ENCODE measurements around the gene RAD51. TPM values are rescaled to one million over a fixed set of nuclear protein-coding genes. Genes with fewer than 3 reads are reported as not detected.

The RAD51 gene
- total and polyA plus RNA-seq, 2 of the 8 experiments (the other 6 are each of a cell fraction or from before 2014, with no cell fraction given): 32.2 to 42.4 TPM

DNA sequence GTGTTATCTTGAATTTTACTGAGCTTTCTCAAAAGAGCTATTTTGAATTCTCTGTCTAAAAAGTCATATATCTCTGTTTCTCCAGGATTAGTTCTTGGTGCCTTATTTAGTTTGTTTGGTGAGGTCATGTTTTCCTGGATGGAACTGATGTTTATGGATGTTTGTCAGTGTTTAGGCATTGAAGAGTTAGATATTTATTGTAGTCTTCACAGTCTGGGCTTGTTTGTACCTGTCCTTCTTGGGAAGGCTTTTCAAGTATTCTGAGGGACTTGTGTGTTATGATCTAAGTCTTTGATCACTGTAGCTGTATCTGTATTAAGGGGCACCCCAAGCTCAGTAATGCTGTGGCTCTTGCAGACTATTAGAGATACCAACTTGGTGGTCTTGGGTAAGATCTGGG is 10.6 kb upstream of the RAD51 start:
- no peaks in the 10 kb centered on the region for H3K4me1 ChIP-seq (replicated peaks in 1 of 4; ENCODE audit: control insufficient read depth in 3 of 4, insufficient read depth in 4 of 4, low read length in 3 of 4)
- no peaks in the 10 kb centered on the region for H3K23me2 ChIP-seq (ENCODE audit: low read depth, low read length)
- no peak overlapping the region for H3K4me2 ChIP-seq (ENCODE audit: insufficient read depth in 1 of 2, low read depth in 2 of 2, low read length in 2 of 2)
- TF ChIP-seq BACH1 (IDR thresholded peaks at IDR 0.05; ENCODE audit: low read length) (no peak), FOSL1 (IDR thresholded peaks at IDR 0.05; ENCODE audit: insufficient read depth, low read depth, low read length) (no peak), ZNF274 (IDR thresholded peaks at IDR 0.05; ENCODE audit: borderline replicate concordance, extremely low read depth, low read length) (no peak), SP1 (IDR thresholded peaks at IDR 0.05; ENCODE audit: low read depth, low read length) (no peak), SIRT6 (IDR thresholded peaks at IDR 0.05; ENCODE audit: low read length) (no peak), RNF2 (IDR thresholded peaks at IDR 0.05; ENCODE audit: borderline replicate concordance, low read depth, low read length, missing control alignments, poor library complexity, severe bottlenecking) (no peak), RBBP5 (IDR thresholded peaks at IDR 0.05; ENCODE audit: borderline replicate concordance, low read depth, low read length) (no peak), YY1 (IDR thresholded peaks at IDR 0.05; ENCODE audit: low read depth, low read length) (no peak), TAF7 (optimal IDR thresholded peaks at IDR 0.05; ENCODE audit: borderline replicate concordance, low read depth, low read length) (no peak), EP300 (IDR thresholded peaks at IDR 0.05; ENCODE audit: borderline replicate concordance in 1 of 2, low read depth in 2 of 2, low read length in 2 of 2) (no peak)
- H4K8ac ChIP-seq (ENCODE audit: extremely low read depth, insufficient read depth, low read length): no peak overlapping the region
- H3K9me3 ChIP-seq (ENCODE audit: insufficient read depth in 2 of 2, low read depth in 1 of 2, low read length in 1 of 2): peaks cover 0 to 6% of the 10 kb centered on the region in 2 experiments; a peak in 3 of 4 replicates
- H2BK12ac ChIP-seq (ENCODE audit: low read depth, low read length): no peak overlapping the region
- no peak overlapping the region for H2BK15ac ChIP-seq (ENCODE audit: low read length)
- DNase-seq (ENCODE audit: low read depth in 1 of 2, low spot score in 2 of 2) (no peak), FAIRE-seq (no peak)
- H3K27ac ChIP-seq (ENCODE audit: low read depth, low read length): no peak overlapping the region
- H3K4me3 ChIP-seq (ENCODE audit: extremely low read depth in 1 of 4, insufficient read depth in 2 of 4, low read depth in 3 of 4, low read length in 4 of 4): no peak overlapping the region
- H2AK5ac ChIP-seq (ENCODE audit: low read depth, low read length): no peak overlapping the region
- no peak overlapping the region for H2BK120ac ChIP-seq (replicated peaks; ENCODE audit: low read depth, low read length)
- H4K20me1 ChIP-seq (replicated peaks in 1 of 2; ENCODE audit: control insufficient read depth in 1 of 2, insufficient read depth in 2 of 2, low read length in 2 of 2): no peaks in the 10 kb centered on the region
- H4K5ac ChIP-seq (ENCODE audit: insufficient read length, low read depth, low read length): no peak overlapping the region
- H3K4ac ChIP-seq (replicated peaks; ENCODE audit: insufficient read length, low read depth, low read length): no peak overlapping the region
- H3K79me2 ChIP-seq (ENCODE audit: control insufficient read depth in 1 of 2, insufficient read depth in 2 of 2, low read length in 2 of 2): no peaks in the 10 kb centered on the region
- H3K79me1 ChIP-seq (ENCODE audit: low read depth, low read length): no peaks in the 10 kb centered on the region
- no peaks in the 10 kb centered on the region for H3K36me3 ChIP-seq (ENCODE audit: control insufficient read depth in 2 of 4, insufficient read depth in 4 of 4, low read length in 3 of 4)
- no peak overlapping the region for H3K9ac ChIP-seq (replicated peaks in 1 of 4; ENCODE audit: extremely low read depth in 1 of 4, low read depth in 3 of 4, low read length in 3 of 4)
- CTCF ChIA-PET (ENCODE audit: partially characterized antibody): interaction anchor here (0.7 kb wide), 1 partner anchor 173 kb away, joined by 3 read pairs; no protein-coding TSS in a partner anchor
- H3K14ac ChIP-seq (ENCODE audit: insufficient read length): no peak overlapping the region
- no peak overlapping the region for H2BK20ac ChIP-seq (ENCODE audit: low read length)
- H3K23ac ChIP-seq (ENCODE audit: insufficient read length): no peak overlapping the region
- no peak overlapping the region for H2AFZ ChIP-seq (ENCODE audit: low read length)
- H3K18ac ChIP-seq (ENCODE audit: extremely low read depth, low read length): no peak overlapping the region
- no peaks in the 10 kb centered on the region for H3K27me3 ChIP-seq (replicated peaks in 1 of 4; ENCODE audit: control insufficient read depth in 3 of 4, extremely low read depth in 1 of 4, insufficient read depth in 3 of 4, low read length in 3 of 4)
- POLR2A ChIA-PET (ENCODE audit: partially characterized antibody): interaction anchor here (0.6 to 0.9 kb wide), 3 partner anchors 10 to 119 kb away, joined by 3 read pairs; partner anchors contain the start of gene RAD51
- H3K56ac ChIP-seq (replicated peaks; ENCODE audit: insufficient read length, low read depth, low read length): no peak overlapping the region
- no peak overlapping the region for H4K91ac ChIP-seq (replicated peaks; ENCODE audit: insufficient read length, low read length)
- H2BK5ac ChIP-seq (ENCODE audit: low read depth, low read length): no peak overlapping the region
